Coronary artery (tissue), 2 donors: ENCODE results near the gene SRL.

Source experiments
- DNase-seq: peaks from one replicate; pipeline ENCODE4 v3.0.0-alpha.2; 2017; ENCODE audit warnings: low spot score
- H3K27ac ChIP-seq, 2 donors: fragments of 200-600 bp; sonication (generic); one replicate each; pipeline ENCODE4 v1.5.1; 2016 to 2019
- H3K4me3 ChIP-seq: fragments of 200-600 bp; sonication (generic); 2 replicates; pipeline ENCODE4 v1.5.1; 2016; ENCODE audit warnings: mild to moderate bottlenecking, moderate library complexity
- TF ChIP-seq, protein P1 (sequence below): fragments of 200-600 bp; sonication (generic); IDR thresholded peaks from one replicate; pipeline ENCODE4 v1.5.1; 2019; ENCODE audit warnings: antibody characterized with exemption

The SRL gene

GRCh38 chr16:4226251-4227039 is 15.4 kb downstream of the SRL start:
- no peak overlapping the region for H3K4me3 ChIP-seq
- no peak for DNase-seq
- TF ChIP-seq, protein P1, sequence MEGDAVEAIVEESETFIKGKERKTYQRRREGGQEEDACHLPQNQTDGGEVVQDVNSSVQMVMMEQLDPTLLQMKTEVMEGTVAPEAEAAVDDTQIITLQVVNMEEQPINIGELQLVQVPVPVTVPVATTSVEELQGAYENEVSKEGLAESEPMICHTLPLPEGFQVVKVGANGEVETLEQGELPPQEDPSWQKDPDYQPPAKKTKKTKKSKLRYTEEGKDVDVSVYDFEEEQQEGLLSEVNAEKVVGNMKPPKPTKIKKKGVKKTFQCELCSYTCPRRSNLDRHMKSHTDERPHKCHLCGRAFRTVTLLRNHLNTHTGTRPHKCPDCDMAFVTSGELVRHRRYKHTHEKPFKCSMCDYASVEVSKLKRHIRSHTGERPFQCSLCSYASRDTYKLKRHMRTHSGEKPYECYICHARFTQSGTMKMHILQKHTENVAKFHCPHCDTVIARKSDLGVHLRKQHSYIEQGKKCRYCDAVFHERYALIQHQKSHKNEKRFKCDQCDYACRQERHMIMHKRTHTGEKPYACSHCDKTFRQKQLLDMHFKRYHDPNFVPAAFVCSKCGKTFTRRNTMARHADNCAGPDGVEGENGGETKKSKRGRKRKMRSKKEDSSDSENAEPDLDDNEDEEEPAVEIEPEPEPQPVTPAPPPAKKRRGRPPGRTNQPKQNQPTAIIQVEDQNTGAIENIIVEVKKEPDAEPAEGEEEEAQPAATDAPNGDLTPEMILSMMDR = no peak

DNA sequence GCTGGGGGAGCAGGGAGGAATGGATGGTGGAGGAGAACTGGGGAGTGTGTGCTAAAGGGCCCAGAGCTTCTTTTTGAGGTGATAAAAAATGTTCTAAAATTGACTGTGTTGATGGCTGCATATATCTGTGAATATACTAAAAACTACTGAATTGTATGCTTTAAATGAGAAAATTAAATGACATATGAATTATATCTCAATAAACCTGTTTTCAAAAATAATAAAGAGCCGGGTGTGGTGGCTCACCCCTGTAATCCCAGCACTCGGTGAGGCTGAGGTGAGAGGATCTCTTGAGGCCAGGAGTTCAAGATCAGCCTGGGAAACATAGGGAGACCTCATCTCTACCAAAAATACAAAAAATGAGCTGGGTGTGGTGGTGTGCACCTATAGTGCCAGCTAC is 16.8 kb downstream of the SRL start:
- DNase-seq = no peak

More at GRCh38 chr16:4226251-4227039, 15.4 kb downstream of the SRL start:
- H3K27ac ChIP-seq = no peak overlapping the region

DNA sequence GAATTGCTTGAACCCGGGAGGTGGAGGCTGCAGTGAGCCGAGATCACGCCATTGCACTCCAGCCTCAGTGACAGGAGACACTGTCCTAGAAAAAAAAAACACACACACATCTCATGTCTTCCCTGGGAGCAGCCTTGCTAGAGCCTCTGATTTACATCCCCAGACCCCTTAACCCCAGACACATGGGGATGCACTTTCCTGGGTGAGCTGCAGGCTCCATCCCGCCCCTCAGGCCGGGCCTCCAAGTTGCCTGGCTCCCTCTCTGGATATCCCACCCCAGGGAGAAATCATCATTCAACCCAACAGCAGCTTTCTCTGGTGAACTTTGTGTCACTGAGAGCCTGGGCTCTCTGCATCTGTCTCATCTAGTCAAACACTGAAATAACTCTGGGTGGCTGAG is 21.5 kb downstream of the SRL start:
- Histone ChIP-seq H3K27ac (no peak overlapping the region), H3K4me3 (no peak overlapping the region)
- TF ChIP-seq, protein P1 = no peak
- DNase-seq = no peak

More for the DNA sequence above, 16.8 kb downstream of the SRL start:
- H3K27ac ChIP-seq = no peak overlapping the region
- H3K4me3 ChIP-seq = no peak overlapping the region
- TF ChIP-seq, protein P1 = no peak

DNA sequence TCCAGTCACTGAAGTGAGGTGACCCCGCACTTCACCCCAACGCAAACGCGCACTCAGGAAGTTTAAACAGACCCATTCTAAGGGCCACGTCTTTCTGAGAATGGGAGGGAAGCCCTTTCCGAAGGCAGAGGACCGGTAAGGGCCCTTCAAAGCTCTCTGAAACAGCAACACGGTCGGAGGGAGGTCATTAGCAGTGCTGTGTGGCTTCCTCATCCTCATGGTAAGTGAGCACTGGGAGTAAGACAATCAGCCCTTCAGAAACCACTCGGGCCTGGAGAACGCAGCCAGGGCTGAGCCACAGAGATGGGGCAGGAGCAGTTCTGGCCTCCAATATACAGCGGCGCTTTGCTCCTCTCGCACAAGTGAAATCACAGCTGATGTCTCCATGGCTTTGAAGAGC is 23.7 kb downstream of the SRL start:
- TF ChIP-seq, protein P1 = no peak
- peak overlapping the region; percentile 42 for H3K4me3 ChIP-seq
- peak overlapping the region; percentile 66 to 83 for H3K27ac ChIP-seq
- no peak for DNase-seq

DNA sequence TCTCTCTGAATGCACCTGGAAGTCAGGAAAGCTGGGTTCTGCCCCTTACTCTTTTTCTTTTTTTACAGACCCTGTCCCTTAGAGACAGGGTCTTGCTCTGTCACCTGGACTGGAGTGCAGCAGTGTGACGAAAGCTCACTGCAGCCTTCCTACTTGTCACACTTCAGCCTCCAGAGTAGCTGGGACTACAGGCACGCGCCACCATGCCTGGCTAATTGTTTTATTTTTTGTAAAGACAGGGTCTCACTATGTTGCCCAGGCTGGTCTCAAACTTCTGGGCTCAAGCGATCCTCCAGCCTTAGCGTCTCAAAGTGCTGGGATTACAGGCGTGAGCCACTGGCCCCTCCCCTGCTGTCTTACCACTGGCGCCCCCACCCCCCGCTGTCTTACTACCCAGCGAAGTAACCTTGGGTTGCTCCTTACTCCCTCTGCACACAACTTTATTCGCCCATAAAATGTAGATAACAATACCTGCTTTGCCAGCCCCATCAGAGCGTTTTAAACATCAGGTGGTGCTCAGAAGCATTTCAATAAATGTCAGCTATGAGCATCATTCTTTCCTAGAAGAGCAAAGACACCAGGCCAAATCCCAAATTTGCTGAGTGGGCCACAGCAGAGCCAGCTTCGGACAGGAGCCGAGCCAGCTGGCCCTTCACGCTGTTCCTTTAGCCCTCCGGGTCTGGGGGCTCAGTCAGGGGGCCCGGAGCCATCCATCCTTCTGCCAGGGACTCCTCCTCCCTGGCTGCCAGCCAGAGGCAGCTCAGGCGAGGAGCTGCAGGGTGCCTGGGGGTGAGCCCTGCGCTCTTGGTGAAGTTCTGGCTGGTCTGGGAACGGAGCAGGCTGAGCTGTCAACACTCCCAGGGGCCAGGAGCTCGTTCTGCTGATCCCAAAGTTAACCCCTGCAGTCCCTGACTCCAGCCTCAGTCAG is 24.4 kb downstream of the SRL start:
- DNase-seq = no peak
- H3K4me3 ChIP-seq = peak overlapping the region; percentile 42
- peak overlapping the region; percentile 66 to 83 for H3K27ac ChIP-seq
- TF ChIP-seq, protein P1 = no peak

DNA sequence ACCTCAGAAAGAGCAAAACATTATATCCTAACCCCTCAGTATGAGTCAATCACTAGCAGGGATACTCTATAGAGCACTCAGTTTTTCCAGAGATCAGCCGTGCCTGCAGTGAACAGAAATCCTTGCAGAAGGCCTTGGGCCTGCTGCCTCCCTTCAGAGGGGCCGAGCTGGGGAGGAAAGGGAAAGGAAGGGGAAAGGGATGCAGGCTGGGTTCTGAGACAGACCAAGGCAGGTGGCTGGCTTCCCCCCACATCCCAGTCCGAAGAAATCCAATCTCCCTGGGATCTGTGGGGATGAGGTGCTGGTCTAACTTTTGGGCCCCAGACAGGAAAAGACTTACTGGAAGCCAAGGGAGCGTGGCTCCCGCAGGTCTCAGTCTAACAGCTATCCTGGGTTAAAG is 25.3 kb downstream of the SRL start:
- Histone ChIP-seq H3K4me3 (no peak overlapping the region), H3K27ac (peak overlapping the region; percentile 66 to 83)
- TF ChIP-seq, protein P1 = no peak
- no peak for DNase-seq
